HG02973 (cell line): ENCODE data around the gene PRSS27.
"Not testable (repeated sequence)": the region's sequence is repeated elsewhere in the genome, so short reads cannot be mapped to it uniquely, and the experiment has no call there.

Experiments
- ATAC-seq: cut with Tn5 transposase; IDR thresholded peaks from one replicate; pipeline ENCODE4 v1.9.1; 2021; ENCODE audit warnings: moderate library complexity; ENCODE audit not compliant: unreplicated experiment

PRSS27 gene

GRCh38 chr16:2678206-2678965 is 41.6 kb downstream of the PRSS27 start:
- not testable (repeated sequence) for ATAC-seq

DNA sequence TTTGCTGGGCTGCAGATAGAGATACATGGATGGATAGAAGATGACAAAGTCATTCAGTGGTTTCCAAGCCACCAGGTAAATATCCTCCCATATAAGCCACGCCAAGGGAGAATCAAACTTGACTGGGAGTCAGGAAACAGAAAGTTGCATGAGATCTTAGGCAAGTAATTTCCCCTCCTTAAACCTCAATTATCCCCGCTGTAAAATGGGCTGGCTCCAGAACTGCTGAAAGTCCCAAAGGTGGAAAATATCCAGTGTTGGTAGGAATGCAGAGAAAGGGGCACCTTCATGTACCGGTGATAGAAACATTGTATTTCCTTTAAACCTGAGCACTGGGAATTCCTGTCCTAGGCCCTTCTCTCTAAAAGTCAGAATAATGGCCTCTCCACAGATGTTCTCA is 43.1 kb downstream of the PRSS27 start:
- ATAC-seq = not testable (repeated sequence)

DNA sequence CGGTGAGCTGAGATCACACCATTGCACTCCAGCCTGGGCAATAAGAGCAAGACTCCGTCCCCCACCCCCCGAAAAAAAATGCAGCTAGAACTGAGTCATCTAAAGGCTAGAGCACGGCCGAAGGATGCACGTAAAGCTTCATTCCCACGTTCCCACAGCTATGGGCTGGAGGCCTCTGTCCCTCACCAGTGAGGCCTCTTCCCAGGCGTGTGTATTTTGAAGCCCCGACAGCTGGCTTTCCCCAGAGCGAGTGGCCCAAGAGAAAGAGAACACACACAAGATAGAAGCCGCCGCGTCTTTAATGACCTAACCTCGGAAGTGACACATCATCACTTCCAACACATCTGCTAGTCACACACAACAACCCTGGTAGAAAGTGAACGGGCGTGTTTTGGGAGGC is 44.3 kb downstream of the PRSS27 start:
- no peak for ATAC-seq

DNA sequence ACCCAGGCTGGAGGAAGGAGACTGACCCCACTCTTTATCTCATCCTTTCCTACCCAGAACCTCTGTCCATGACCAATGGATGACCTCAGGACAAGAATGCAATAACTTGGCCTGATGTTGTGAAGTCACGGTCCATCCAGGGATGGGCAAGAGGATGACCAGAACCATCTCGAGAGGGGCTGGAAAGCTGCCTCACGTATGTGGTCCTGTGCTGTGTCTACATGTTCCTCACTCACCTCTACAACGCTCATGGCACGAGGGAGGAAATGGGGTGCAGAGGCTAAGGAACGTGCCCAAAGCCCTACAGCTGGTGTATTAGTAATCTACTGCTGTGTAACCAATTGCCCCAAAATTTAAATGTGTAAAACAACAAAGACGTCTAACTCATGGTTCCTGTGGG is 45.0 kb downstream of the PRSS27 start:
- ATAC-seq = no peak

- peak; percentile 76 for ATAC-seq
Measured at GRCh38 chr16:2673066-2673999, 46.7 kb downstream of the PRSS27 start.

GRCh38 chr16:2671741-2672140 is 48.3 kb downstream of the PRSS27 start:
- no peak for ATAC-seq

- not testable (repeated sequence) for ATAC-seq
Measured at GRCh38 chr16:2671193-2671592, 48.8 kb downstream of the PRSS27 start.

DNA sequence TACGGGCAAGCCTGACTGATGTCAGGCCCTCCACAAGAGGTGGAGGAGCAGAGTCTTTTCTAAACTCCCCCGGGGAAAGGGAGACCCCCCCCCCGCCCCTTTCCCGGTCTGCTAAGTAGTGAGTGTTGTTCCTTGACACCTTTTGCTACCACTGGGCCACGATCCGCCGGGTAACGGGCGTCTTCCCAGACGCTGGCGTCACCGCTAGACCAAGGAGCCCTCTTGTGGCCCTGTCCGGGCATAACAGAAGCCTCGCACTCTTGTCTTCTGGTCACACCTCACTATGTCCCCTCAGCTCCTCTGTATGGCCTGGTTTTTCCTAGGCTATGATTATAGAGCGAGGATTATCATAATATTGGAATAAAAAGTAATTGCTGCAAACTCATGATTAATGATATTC is 50.0 kb downstream of the PRSS27 start:
- ATAC-seq = not testable (repeated sequence)

- ATAC-seq = not testable (repeated sequence)
Measured at GRCh38 chr16:2669587-2669986, 50.4 kb downstream of the PRSS27 start.

GRCh38 chr16:2666671-2667070 is 53.4 kb downstream of the PRSS27 start:
- ATAC-seq = not testable (repeated sequence)

GRCh38 chr16:2664574-2664982 is 55.4 kb downstream of the PRSS27 start:
- ATAC-seq = no peak

GRCh38 chr16:2663553-2664546 is 56.2 kb downstream of the PRSS27 start:
- ATAC-seq = no peak
